ENCODE measurements around the gene FAM107B.

The FAM107B gene

DNA sequence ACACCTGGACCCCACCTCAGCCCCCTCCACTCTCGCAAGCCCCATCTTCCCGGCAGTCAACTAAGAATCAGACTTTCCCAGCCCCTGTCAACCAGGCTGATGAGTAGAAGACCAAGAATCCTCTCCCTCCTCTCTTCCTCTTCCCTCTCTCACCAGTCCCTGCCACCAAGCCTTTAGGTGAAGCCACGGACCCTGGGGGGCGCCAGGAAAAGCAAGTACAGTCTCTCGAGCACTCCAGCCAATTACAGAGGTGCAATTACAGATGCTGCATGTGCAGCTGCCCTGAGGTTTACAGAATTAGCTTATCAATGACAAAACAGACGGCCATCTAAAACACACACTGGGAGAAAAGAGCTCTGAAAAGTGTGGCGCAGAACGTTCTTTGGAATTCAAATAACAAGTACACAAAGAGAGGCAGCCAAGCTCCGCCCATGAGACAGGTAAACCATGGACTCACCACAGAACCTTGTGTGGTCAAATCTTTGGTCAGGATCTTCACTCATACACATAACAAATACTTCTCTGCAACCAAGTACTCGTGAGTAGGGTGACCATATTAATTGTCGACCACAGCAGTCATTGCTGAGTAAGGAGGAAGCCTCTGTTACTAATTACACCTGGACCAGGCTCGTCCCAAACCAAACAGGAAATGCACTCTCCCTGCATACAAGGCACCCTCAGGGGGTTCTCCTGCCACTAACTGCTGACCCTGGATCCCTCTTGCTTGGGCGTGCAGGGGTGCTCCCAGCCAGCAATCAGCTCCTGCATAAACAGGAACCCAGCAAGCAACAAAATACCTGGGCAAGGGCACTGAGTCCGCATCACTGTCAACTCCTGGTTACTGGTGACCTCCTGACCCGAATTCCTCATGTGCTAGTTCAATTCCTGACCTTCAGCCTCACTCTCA is 189.2 kb downstream of the FAM107B start:
- H3K27ac ChIP-seq (ENCODE audit: low read depth, low read length), result peak overlapping the region; percentile 44
- H3K9me3 ChIP-seq (ENCODE audit: control insufficient read depth, insufficient read depth, low read length), result no peaks in the 10 kb centered on the region
- H3K4me3 ChIP-seq (ENCODE audit: low read depth, low read length), result 0 out of 2 replicates have a peak overlapping the region, but pooled peaks have one; percentile 13
- no peaks in the 10 kb centered on the region for H3K36me3 ChIP-seq (ENCODE audit: control insufficient read depth, insufficient read depth, low read length)
- no peak overlapping the region for H3K9ac ChIP-seq (ENCODE audit: low read depth, low read length)
- H3K4me1 ChIP-seq (ENCODE audit: control insufficient read depth, insufficient read depth, low read length), result peaks cover 28% of the 10 kb centered on the region
- H3K27me3 ChIP-seq (ENCODE audit: control insufficient read depth, insufficient read depth, low read length), result no peaks in the 10 kb centered on the region

DNA sequence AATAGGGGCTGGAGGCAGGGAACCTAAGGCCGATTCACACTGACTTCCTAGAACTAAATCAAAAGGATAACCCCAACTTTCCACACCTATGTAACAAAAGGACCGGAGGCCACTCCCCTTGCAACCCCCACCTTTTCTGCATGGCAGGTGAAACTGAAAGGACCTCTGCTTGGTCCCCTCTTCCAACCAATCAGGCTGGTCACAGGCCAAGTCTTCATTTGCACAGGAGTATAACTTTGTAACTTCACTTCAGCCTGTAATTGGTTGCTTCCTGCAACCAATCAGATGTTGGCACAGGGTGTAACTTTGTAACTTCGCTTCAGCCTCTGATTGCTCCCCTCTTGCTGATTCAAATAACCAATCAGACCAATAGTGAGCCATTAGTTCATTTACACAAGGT is 190.0 kb downstream of the FAM107B start:
- Histone ChIP-seq H3K9me3 (ENCODE audit: control insufficient read depth, insufficient read depth, low read length) (no peaks in the 10 kb centered on the region), H3K4me3 (ENCODE audit: low read depth, low read length) (no peak overlapping the region), H3K4me1 (ENCODE audit: control insufficient read depth, insufficient read depth, low read length) (peaks cover 29% of the 10 kb centered on the region), H3K27ac (ENCODE audit: low read depth, low read length) (no peak overlapping the region), H3K27me3 (ENCODE audit: control insufficient read depth, insufficient read depth, low read length) (no peaks in the 10 kb centered on the region), H3K36me3 (ENCODE audit: control insufficient read depth, insufficient read depth, low read length) (no peaks in the 10 kb centered on the region), H3K9ac (ENCODE audit: low read depth, low read length) (no peak overlapping the region)

DNA sequence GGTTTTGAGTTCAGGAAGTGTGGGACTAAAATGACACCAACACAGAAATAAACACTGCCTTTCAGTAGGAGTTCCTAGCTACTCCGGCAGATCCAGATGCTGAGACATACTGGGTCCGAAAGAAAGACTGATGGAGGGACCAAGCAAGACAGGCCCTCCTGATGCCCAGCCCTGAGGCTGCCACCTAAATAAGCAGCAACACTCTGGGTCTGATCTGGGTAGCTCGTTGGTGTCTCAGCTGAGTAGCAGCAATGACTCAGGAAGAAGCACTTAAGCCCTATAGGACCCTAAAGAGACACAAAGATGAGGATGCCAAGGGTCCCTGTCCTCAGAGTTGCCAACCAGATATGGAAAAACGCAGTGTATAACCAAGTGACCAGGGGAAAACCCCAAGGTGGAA is 190.7 kb downstream of the FAM107B start:
- Histone ChIP-seq H3K27ac (ENCODE audit: low read depth, low read length) (no peak overlapping the region), H3K9ac (ENCODE audit: low read depth, low read length) (no peak overlapping the region), H3K27me3 (ENCODE audit: control insufficient read depth, insufficient read depth, low read length) (no peaks in the 10 kb centered on the region), H3K4me3 (ENCODE audit: low read depth, low read length) (no peak overlapping the region), H3K4me1 (ENCODE audit: control insufficient read depth, insufficient read depth, low read length) (peaks cover 34% of the 10 kb centered on the region), H3K36me3 (ENCODE audit: control insufficient read depth, insufficient read depth, low read length) (no peaks in the 10 kb centered on the region), H3K9me3 (ENCODE audit: control insufficient read depth, insufficient read depth, low read length) (no peaks in the 10 kb centered on the region)

DNA sequence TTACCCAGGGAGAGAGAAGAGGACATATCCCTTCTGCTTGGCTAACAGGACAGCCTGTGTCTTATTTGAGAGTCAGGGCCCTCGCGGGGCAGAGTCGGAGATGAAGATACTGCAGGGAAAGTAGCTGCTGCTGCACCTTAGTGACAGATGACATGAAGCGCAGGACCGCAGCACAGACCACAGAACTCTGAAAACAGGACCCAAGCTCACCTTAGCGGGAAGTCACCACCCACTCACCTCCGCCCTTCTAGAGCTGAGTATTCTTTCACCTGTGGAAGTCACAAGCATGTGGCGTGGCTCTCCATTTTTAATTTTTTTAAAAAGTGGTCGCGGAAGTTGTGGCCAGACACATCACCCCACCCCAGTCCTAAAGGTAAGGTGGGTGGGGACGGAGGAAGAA is 191.4 kb downstream of the FAM107B start:
- Histone ChIP-seq H3K9ac (ENCODE audit: low read depth, low read length) (no peak overlapping the region), H3K4me1 (ENCODE audit: control insufficient read depth, insufficient read depth, low read length) (peaks cover 38% of the 10 kb centered on the region)

DNA sequence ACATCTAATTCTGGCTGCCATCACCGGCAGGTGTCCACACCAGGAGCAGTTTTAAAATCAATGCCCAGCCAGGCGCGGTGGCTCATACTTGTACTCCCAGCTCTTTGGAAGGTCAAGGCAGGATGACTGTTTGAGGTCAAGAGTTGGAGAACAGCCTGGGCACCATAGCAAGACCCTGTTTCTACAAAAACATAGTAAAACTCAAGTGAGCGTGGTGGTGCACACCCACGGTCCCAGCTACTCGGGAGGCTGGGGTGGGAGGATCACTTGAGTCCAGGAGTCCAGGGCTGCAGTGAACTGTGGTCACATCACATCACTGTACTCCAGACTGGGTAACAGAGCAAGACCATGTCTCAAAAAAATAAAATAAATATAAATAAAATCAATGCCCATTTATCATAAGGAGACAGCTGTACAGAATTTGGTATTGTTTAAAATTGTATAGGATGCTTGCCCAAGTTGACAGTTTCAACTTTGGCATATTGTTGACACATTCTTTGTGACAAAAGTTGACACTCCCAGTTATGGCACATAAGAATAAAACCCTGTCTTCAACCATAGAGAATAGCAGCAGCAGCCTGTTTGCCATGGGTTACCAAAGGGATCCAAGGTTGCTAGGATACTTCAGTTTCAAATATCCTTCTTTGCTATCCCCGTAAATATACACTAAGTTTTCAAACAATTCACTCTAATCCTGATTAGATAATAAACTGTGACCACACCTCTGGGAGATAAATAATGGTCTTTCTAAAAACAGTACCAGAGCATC is 193.0 kb downstream of the FAM107B start:
- Histone ChIP-seq H3K36me3 (ENCODE audit: control insufficient read depth, insufficient read depth, low read length) (no peaks in the 10 kb centered on the region), H3K9me3 (ENCODE audit: control insufficient read depth, insufficient read depth, low read length) (no peaks in the 10 kb centered on the region), H3K27ac (ENCODE audit: low read depth, low read length) (no peak overlapping the region), H3K27me3 (ENCODE audit: control insufficient read depth, insufficient read depth, low read length) (no peaks in the 10 kb centered on the region), H3K4me1 (ENCODE audit: control insufficient read depth, insufficient read depth, low read length) (peaks cover 47% of the 10 kb centered on the region), H3K9ac (ENCODE audit: low read depth, low read length) (no peak overlapping the region), H3K4me3 (ENCODE audit: low read depth, low read length) (no peak overlapping the region)

More for the DNA sequence above, 191.4 kb downstream of the FAM107B start:
- Histone ChIP-seq H3K27ac (ENCODE audit: low read depth, low read length) (no peak overlapping the region), H3K4me3 (ENCODE audit: low read depth, low read length) (no peak overlapping the region), H3K36me3 (ENCODE audit: control insufficient read depth, insufficient read depth, low read length) (no peaks in the 10 kb centered on the region), H3K9me3 (ENCODE audit: control insufficient read depth, insufficient read depth, low read length) (no peaks in the 10 kb centered on the region), H3K27me3 (ENCODE audit: control insufficient read depth, insufficient read depth, low read length) (no peaks in the 10 kb centered on the region)

DNA sequence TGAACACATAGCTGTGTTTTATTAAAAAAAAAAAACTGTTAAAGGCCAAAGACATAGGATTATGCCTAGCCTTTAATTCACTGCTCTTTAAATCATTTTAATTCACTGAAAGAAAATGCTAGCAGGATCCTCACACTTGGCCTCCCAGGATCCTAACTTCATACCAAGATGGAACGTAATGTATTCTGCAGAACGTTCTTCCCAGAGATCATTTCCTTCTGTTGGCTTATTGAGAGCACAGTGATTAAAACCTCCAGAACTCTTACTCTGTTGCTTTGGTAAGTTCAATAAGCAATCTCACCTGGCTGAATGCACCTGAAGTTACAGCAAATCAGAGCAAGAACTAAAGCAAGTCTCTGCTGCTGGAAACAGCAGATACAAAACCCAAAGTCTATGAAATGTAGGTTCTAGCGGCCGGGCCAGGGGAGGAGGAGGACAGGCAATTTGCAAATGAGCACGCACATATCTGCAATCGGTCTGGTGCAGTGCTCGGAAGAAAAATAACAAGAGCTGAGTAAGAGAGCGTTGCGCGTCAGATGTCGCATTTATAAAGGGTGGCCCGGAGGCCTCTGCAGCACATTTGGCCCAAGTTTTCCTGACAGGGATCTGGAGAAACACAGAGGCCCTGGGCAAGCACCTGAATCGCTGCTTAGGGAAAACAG is 193.9 kb downstream of the FAM107B start:
- Histone ChIP-seq H3K9ac (ENCODE audit: low read depth, low read length) (no peak overlapping the region), H3K36me3 (ENCODE audit: control insufficient read depth, insufficient read depth, low read length) (no peaks in the 10 kb centered on the region), H3K4me1 (ENCODE audit: control insufficient read depth, insufficient read depth, low read length) (peaks cover 40% of the 10 kb centered on the region), H3K27ac (ENCODE audit: low read depth, low read length) (peak overlapping the region; percentile 4), H3K27me3 (ENCODE audit: control insufficient read depth, insufficient read depth, low read length) (no peaks in the 10 kb centered on the region), H3K4me3 (ENCODE audit: low read depth, low read length) (no peak overlapping the region), H3K9me3 (ENCODE audit: control insufficient read depth, insufficient read depth, low read length) (no peaks in the 10 kb centered on the region)

DNA sequence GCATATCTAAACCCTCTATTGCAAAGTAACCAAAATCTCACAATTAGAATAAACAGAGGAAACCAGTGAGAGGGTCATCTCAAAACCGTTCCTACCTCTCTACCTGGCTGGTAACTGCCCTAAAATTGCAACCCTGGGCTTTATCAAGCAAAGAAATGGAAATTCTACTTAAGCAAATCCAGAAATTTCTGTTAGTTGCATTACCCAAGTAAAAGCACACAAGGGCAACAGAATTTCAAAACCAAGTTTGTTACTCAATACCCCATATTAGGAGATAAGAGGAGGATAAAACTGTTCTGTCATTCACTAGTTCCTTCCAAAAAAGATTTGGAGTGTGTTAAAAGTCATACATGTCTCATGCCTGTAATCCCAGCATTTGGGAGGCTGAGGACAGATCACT is 195.3 kb downstream of the FAM107B start:
- Histone ChIP-seq H3K4me1 (ENCODE audit: control insufficient read depth, insufficient read depth, low read length) (peaks cover 30% of the 10 kb centered on the region), H3K9me3 (ENCODE audit: control insufficient read depth, insufficient read depth, low read length) (no peaks in the 10 kb centered on the region), H3K27me3 (ENCODE audit: control insufficient read depth, insufficient read depth, low read length) (no peaks in the 10 kb centered on the region), H3K4me3 (ENCODE audit: low read depth, low read length) (no peak overlapping the region), H3K9ac (ENCODE audit: low read depth, low read length) (no peak overlapping the region; the same call in 1 of the 2 replicates), H3K36me3 (ENCODE audit: control insufficient read depth, insufficient read depth, low read length) (no peaks in the 10 kb centered on the region), H3K27ac (ENCODE audit: low read depth, low read length) (peak overlapping the region; percentile 57)

DNA sequence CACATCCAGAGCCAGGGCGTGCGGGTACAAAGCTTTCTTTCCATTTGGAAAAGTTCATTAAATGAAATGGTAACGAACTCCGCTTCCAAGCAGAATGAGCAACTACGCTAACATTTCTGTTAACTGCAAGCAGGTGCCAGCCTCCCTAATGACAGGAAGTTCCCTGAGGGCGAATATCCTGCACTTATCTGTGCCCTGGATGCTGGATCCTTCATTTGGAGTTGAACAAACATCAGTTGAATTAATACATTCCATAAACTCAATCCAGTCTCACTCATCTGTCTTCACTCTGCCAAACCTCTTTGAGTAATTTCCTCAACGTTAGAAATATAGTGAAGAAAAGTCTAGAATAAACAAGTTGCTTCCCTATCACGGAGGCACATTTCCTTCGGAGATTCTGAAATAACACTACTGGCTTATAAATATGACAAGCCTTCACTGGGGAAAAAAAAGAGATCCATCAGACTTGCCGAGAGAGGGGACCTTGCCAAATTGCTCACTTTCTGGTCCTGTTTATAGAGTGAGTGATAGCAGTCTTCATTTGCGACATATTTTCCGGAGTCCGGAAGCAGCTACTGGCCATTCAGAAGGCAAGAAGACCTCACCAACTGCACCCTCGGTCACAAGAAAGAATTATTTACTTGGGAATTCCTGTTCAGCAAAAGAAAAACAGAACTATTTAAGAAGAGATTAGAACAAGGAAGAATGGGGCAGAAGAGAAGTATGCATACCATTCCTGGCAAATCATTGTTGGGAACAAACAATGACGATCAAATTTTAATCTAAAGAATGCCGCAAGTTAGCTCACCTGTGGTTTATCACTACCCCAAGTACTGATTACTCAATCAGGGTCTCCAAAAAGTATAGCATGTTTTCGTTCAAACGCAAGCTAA is 196.4 kb downstream of the FAM107B start:
- Histone ChIP-seq H3K4me3 (ENCODE audit: low read depth, low read length) (no peak overlapping the region), H3K9ac (ENCODE audit: low read depth, low read length) (no peak overlapping the region; the same call in 1 of the 2 replicates), H3K9me3 (ENCODE audit: control insufficient read depth, insufficient read depth, low read length) (no peaks in the 10 kb centered on the region), H3K27me3 (ENCODE audit: control insufficient read depth, insufficient read depth, low read length) (no peaks in the 10 kb centered on the region), H3K36me3 (ENCODE audit: control insufficient read depth, insufficient read depth, low read length) (no peaks in the 10 kb centered on the region), H3K4me1 (ENCODE audit: control insufficient read depth, insufficient read depth, low read length) (peaks cover 30% of the 10 kb centered on the region), H3K27ac (ENCODE audit: low read depth, low read length) (peak overlapping the region; percentile 70)

DNA sequence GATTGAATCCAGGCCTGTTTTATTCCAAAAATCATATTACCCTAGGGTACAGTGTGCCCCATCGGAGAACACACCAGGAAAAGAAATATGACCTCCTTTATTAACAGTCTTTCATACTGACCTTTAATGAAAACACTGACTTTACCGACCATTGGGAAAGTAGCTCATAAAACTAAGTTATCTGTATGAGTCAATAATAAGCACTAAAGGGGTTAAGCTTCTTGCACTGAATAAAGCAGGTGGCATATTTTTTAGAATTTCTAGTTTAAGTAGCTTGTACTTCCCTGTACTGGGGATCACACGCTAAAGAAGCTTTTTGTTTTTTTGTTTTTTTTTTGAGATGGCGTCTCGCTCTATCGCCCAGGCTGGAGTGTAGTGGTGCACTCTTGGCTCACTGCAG is 199.8 kb downstream of the FAM107B start:
- Histone ChIP-seq H3K9me3 (ENCODE audit: control insufficient read depth, insufficient read depth, low read length) (no peaks in the 10 kb centered on the region), H3K27ac (ENCODE audit: low read depth, low read length) (no peak overlapping the region), H3K9ac (ENCODE audit: low read depth, low read length) (no peak overlapping the region), H3K4me3 (ENCODE audit: low read depth, low read length) (no peak overlapping the region), H3K36me3 (ENCODE audit: control insufficient read depth, insufficient read depth, low read length) (no peaks in the 10 kb centered on the region), H3K27me3 (ENCODE audit: control insufficient read depth, insufficient read depth, low read length) (no peaks in the 10 kb centered on the region), H3K4me1 (ENCODE audit: control insufficient read depth, insufficient read depth, low read length) (peaks cover 24% of the 10 kb centered on the region)

DNA sequence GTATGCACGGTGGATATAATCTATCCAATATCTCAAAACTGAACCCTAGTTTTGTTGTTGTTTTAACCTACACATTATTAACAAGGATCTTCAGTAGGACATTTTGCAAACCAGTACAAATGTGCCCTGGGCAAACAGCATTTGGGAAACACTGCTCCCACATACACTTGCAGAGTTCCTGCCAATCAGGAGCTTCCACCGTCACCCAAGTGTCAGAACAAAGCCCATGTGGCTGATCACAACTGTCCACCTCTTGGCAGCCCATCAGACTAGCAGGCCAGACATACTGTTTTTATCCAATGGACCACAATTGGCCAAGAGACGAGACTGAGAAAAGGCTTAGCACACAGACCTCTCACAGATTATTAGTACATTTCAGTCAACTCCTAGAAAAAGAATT is 200.4 kb downstream of the FAM107B start:
- Histone ChIP-seq H3K9ac (ENCODE audit: low read depth, low read length) (no peak overlapping the region), H3K36me3 (ENCODE audit: control insufficient read depth, insufficient read depth, low read length) (no peaks in the 10 kb centered on the region), H3K9me3 (ENCODE audit: control insufficient read depth, insufficient read depth, low read length) (no peaks in the 10 kb centered on the region)

More for the DNA sequence above, 200.4 kb downstream of the FAM107B start:
- Histone ChIP-seq H3K4me1 (ENCODE audit: control insufficient read depth, insufficient read depth, low read length) (peaks cover 22% of the 10 kb centered on the region), H3K27ac (ENCODE audit: low read depth, low read length) (no peak overlapping the region), H3K27me3 (ENCODE audit: control insufficient read depth, insufficient read depth, low read length) (no peaks in the 10 kb centered on the region), H3K4me3 (ENCODE audit: low read depth, low read length) (no peak overlapping the region)
